ENCODE measurements around the gene SOX5. TPM values are rescaled to one million over a fixed set of nuclear protein-coding genes. Genes with fewer than 3 reads are reported as not detected.

SOX5 gene
- total and polyA plus RNA-seq, 2 of the 8 experiments (the other 6 are each of a cell fraction or from before 2014, with no cell fraction given), result 2.2 to 2.6 TPM

DNA sequence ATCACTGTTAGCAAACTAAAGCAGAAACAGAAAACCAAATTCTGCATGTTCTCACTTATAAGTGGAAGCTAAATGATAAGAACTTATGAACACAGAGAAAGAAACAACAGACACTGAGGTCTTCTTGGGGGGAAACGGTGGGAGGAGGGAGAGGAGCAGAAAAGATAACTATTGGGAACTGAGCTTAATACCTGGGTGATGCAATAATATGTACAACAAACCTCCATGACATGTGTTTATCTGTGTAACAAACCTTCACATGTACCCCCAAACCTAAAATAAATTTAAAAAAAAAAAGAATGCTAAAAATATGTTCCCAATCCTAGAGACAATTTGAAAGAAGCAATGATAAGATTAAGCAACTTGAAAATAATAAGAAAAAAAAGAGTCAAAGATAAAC lies 89.5 kb downstream of the SOX5 start:
- Histone ChIP-seq H2BK5ac (ENCODE audit: low read depth, low read length) (no peak overlapping the region), H3K14ac (ENCODE audit: insufficient read length) (no peak overlapping the region), H3K4me1 (replicated peaks in 1 of 4; ENCODE audit: control insufficient read depth in 3 of 4, insufficient read depth in 4 of 4, low read length in 3 of 4) (no peaks in the 10 kb centered on the region), H3K9ac (replicated peaks in 1 of 4; ENCODE audit: extremely low read depth in 1 of 4, low read depth in 3 of 4, low read length in 3 of 4) (no peak overlapping the region), H3K4me3 (ENCODE audit: extremely low read depth in 1 of 4, insufficient read depth in 2 of 4, low read depth in 3 of 4, low read length in 4 of 4) (no peak overlapping the region), H3K9me3 (ENCODE audit: insufficient read depth in 2 of 2, low read depth in 1 of 2, low read length in 1 of 2) (0 out of 4 replicates have a peak, but pooled peaks cover 0 to 6% of the 10 kb centered on the region in 2 experiments), H3K27ac (ENCODE audit: low read depth, low read length) (no peak overlapping the region), H3K18ac (ENCODE audit: extremely low read depth, low read length) (no peak overlapping the region), H3K23me2 (ENCODE audit: low read depth, low read length) (no peaks in the 10 kb centered on the region), H2BK120ac (replicated peaks; ENCODE audit: low read depth, low read length) (no peak overlapping the region), H3K56ac (replicated peaks; ENCODE audit: insufficient read length, low read depth, low read length) (no peak overlapping the region), H3K27me3 (replicated peaks in 1 of 4; ENCODE audit: control insufficient read depth in 3 of 4, extremely low read depth in 1 of 4, insufficient read depth in 3 of 4, low read length in 3 of 4) (no peaks in the 10 kb centered on the region), H4K5ac (ENCODE audit: insufficient read length, low read depth, low read length) (no peak overlapping the region), H4K8ac (ENCODE audit: extremely low read depth, insufficient read depth, low read length) (no peak overlapping the region), H3K23ac (ENCODE audit: insufficient read length) (no peak overlapping the region), H3K79me1 (ENCODE audit: low read depth, low read length) (no peaks in the 10 kb centered on the region), H2BK20ac (ENCODE audit: low read length) (no peak overlapping the region), H2AK5ac (ENCODE audit: low read depth, low read length) (no peak overlapping the region), H4K20me1 (replicated peaks in 1 of 2; ENCODE audit: control insufficient read depth in 1 of 2, insufficient read depth in 2 of 2, low read length in 2 of 2) (no peaks in the 10 kb centered on the region), H3K4me2 (ENCODE audit: insufficient read depth in 1 of 2, low read depth in 2 of 2, low read length in 2 of 2) (no peak overlapping the region), H3K36me3 (ENCODE audit: control insufficient read depth in 2 of 4, insufficient read depth in 4 of 4, low read length in 3 of 4) (no peaks in the 10 kb centered on the region; a peak in 1 of 8 replicates), H3K79me2 (ENCODE audit: control insufficient read depth in 1 of 2, insufficient read depth in 2 of 2, low read length in 2 of 2) (no peaks in the 10 kb centered on the region), H4K91ac (replicated peaks; ENCODE audit: insufficient read length, low read length) (no peak overlapping the region), H2AFZ (ENCODE audit: low read length) (no peak overlapping the region), H2BK12ac (ENCODE audit: low read depth, low read length) (no peak overlapping the region), H2BK15ac (ENCODE audit: low read length) (no peak overlapping the region), H3K4ac (replicated peaks; ENCODE audit: insufficient read length, low read depth, low read length) (no peak overlapping the region)
- WGBS, 2 experiments (ENCODE audit: extremely low coverage in 1 of 2, insufficient coverage in 1 of 2, insufficient read length in 1 of 2, insufficient replicate concordance in 2 of 2, low coverage in 1 of 2, low lambda C conversion rate in 2 of 2, missing lambda C conversion rate in 1 of 2), result 89% methylated on average over 1 of the region's 1 CpG; no CpG with 5 or more reads in 1 of the 2 experiments
- ChIA-PET CTCF (ENCODE audit: partially characterized antibody) (no interaction called here), POLR2A (ENCODE audit: partially characterized antibody) (no interaction called here)
- DNase-seq (ENCODE audit: low read depth in 1 of 2, low spot score in 2 of 2) (no peak), FAIRE-seq (no peak)
- no peak for TF ChIP-seq RBBP5 (IDR thresholded peaks at IDR 0.05; ENCODE audit: borderline replicate concordance, low read depth, low read length)
- no peak for TF ChIP-seq TAF7 (optimal IDR thresholded peaks at IDR 0.05; ENCODE audit: borderline replicate concordance, low read depth, low read length)
- TF ChIP-seq GABPA (IDR thresholded peaks at IDR 0.05; ENCODE audit: borderline replicate concordance, insufficient read depth, low read length), result no peak
